HK-2 (cell line): ENCODE measurements around the gene WDR41.
"Not testable (repeated sequence)": the region's sequence is repeated elsewhere in the genome, so short reads cannot be mapped to it uniquely, and the experiment has no call there.

Experiments used
- DNase-seq: peaks from one replicate; pipeline ENCODE4 v3.0.0-alpha.2; 2018; ENCODE audit not compliant: unreplicated experiment

Gene WDR41

DNA sequence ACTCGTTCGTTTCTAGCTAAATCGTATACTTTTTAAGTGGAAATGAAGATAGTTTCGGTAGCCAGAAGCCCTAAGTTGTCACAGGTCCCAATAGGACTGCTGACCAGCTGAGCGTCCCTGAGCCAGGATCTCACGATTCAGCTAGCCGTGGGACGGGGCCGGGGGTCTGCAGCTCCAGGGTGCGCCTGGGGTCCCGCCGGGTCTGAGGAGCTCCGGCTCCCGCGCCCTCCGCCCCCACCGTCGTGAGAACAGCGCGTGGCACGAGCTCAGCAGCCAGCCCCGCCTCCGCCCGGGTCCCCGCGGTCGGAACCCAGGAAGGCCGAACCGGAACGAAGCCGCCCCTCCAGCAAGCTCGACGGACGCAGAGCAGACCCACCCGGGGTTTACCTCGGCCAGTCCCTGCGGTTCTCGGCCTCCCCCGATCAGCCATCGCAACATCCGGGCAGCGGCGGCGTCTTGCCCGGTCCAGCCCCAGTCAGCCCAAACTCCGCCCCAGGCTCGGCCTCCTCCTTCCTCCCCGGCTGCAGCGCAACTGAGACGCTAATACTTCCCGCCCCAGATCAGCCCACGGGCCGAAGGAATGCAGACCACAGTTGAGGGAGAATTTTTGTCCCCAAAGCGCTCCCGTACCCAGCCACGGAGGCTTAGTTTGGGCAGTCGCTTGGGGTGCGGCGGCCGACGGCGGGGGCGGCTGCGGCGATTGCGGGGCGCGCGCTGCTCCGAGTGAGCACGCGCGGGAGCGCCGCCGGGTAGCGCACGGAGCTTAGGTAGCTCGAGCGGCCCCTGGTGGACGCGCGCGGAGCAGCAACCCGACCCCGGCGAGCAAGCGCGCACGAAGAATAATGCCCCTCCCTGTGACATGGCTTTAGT is at the start of gene WDR41:
Gene WDR41 (minus strand): TSS at position 534 of the 870 bp plus-strand sequence. CDS start 96 bp downstream, at position 438.
- peak; percentile 87 for DNase-seq

GRCh38 chr5:77531297-77531696 is 39.2 kb upstream of the WDR41 start:
- DNase-seq = no peak

DNA sequence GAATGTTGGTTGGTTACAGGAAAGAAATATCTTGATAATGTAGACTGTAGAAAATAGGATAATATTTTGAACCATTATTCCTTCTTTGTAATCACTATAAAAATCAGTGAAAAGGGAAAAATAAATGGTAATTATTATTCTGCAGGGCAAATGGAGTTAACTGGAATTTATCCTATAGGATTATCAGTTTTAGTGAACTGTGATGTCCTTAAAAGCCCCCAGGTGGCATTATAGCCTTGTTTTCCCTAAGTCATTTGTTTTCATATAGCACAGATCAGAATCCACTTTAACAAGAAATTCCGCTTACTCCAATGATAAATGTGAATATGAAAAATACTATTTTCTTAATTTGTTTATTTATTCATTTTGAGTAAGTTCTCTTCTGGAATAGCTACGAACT is 26.2 kb upstream of the WDR41 start:
- DNase-seq = no peak

- no peak for DNase-seq
These were observed 22.3 kb upstream of the WDR41 start for GRCh38 chr5:77514457-77514856.

DNA sequence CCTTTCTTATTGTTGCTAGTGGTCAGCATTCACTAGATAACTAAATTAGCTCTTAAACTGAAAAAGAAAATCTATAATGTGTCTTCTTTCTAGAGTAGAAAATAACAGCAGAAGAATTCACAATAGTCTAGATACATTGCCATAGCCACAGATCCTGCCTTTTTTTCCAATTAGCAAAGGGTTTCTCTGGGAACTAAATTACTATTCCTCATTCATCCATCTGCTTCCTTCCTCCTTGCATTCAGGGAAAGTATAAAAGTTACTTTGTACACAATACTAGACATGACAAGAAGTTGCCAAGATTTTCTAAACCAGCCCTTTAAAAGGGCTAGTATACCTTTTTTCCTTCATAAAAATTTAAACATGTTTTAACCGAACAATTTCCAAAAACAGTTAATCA is 21.2 kb upstream of the WDR41 start:
- DNase-seq = no peak

- DNase-seq = not testable (repeated sequence)
These were observed 9.0 kb upstream of the WDR41 start for GRCh38 chr5:77501132-77501531.

DNA sequence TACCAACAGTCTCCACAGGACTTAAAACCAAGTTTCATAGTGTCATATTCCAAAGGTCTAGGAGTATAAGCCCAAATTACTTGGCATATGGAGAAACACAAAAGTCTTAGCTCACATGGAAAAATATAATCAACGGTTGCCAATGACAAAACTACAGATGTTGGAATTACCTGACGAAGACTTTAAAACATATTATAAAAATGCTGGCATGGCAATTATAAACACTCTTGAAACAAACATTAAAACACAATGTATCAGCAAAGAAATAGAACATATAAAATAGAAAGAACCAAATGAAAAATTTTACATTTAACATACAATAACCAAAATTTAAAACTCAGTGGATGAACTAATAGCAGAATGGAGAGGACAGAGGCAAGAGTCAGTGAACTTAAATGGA is 7.9 kb upstream of the WDR41 start:
- DNase-seq = no peak

DNA sequence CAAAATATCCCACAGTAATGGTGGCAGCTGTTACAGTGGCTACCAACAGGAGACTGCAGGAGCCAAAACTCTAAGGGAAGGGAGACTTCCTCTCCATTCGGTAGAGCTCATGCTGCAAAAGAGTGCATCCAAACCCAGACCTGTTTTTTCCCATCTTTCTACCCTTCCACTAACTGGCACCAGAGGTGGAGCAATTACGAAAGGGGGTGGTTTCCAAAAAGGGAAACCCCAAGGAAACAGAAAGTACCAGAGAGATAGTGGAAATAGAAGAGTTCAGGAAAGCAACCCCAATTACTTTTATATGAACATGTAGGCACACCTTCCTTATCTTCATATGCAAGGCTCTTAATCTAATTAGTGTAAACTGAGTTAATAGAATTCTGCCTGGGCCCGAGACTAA is 7.3 kb upstream of the WDR41 start:
- no peak for DNase-seq

- no peak for DNase-seq
These were observed 6.8 kb upstream of the WDR41 start for GRCh38 chr5:77498952-77499351.

DNA sequence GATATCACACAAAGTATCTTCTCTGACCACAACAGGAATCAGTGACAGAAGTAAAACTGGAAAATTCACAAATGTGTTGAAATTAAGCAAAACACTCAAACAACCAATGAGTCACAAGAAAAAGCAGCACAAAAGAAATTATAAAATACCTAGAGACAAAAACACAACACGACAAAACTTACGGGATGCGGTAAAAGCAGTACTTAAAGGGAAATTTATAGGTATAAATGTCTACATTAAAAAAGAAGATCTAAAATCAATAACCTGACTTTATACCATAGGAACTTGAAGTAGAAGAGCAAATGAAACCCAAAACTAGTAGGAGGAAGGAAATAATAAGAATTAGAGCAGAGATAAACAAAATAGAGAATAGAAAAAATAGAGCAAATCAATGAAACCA is 2.8 kb upstream of the WDR41 start:
- DNase-seq = no peak

- DNase-seq = no peak
These were observed 511 bp upstream of the WDR41 start for GRCh38 chr5:77492653-77493000.

GRCh38 chr5:77490741-77491344 is 1.3 kb downstream of the WDR41 start:
- peak; percentile 7 for DNase-seq

DNA sequence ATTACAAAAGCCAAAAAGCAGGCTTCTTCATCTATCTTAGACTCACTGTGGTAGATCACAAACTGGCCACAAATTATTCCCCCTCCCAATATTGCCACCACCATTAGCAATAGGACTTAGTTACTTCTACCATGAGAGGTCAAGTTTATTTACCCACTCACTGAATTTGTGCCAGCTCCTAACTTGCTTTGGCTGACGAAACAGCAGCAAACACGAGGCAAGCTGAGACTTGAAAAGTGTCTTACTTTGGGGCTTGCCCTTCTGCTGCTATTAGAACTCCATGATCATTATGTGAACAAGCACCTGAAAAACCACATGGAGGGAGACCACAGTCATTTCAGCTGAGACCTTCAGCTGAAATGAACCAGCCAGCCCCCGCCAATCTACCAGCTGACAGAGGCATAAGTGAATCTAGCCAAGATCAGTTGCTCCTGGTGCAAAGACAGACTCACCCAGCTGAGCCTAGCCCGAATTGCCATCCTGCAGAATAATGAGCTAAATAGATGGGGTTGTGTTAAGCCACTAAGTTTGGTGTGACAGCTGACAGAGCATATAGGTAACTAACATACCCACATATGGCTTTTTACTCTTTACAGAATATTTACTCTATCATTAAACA is 5.7 kb downstream of the WDR41 start:
- DNase-seq = no peak

DNA sequence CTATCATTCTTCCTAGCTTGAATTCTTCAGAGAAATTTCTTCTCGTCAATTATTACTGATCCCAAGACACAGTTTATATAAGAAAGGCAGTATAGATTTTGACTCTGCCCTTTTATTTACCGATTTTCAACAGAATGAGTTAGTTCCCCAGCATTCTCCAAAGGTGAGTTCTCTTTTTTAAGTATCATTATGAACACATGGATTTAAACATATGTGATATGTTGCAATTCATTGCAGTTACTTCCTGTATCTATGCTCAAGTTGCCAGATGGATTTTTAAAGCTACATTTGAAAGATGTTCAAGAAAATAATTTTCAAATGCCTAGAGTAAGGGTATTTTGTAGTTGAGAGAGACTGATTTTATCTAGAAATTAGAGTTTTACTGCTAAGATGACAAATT is 8.4 kb downstream of the WDR41 start:
- no peak for DNase-seq

DNA sequence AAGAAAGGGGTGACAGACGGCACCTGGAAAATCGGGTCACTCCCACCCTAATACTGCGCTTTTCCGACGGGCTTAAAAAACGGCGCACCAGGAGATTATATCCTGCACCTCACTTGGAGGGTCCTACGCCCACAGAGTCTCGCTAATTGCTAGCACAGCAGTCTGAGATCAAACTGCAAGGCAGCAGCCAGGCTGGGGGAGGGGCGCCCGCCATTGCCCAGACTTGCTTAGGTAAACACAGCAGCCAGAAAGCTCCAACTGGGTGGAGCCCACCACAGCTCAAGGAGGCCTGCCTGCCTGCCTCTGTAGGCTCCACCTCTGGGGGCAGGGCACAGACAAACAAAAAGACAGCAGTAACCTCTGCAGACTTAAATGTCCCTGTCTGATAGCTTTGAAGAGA is 17.1 kb downstream of the WDR41 start:
- not testable (repeated sequence) for DNase-seq

- DNase-seq = not testable (repeated sequence)
These were observed 23.2 kb downstream of the WDR41 start for GRCh38 chr5:77468875-77469274.

DNA sequence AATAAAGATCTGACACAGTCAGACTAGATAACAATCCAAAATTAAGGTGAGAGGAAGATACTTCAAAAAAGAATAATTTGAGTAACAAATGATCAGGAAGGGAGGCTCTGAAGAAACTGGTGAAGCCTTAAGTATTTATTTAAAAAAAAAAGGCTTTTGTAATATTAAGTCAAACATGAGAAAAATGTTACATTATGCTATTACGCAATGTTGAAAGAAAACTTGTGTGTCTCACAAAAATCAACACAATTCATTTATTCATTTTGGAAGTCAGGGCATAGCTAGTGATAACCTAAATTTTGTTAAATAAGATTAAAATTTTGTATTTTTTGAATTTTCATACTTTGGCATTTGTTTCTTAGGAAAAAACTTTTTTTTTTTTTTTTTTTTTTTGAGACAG is 28.2 kb downstream of the WDR41 start:
- no peak for DNase-seq

GRCh38 chr5:77461287-77461686 is 30.8 kb downstream of the WDR41 start:
- DNase-seq = no peak

DNA sequence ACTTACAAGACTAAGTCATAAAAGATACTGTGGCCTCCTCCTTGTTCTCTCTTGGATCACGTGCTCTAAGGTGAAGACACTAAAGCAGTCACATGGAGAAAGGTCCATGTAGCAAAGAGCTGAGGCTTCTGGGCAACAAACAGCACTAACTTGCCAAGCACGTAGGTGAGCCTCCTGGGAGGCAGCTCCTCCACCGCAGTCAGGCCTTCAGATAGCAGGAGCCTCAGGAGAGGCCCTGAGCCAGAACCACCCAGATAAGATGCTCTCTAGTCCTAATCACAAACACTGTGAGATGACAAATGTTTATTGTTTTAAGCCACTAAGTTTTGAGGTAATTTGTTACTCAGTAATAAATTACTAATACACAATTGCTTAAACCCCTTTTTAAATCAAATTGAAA is 38.0 kb downstream of the WDR41 start:
- DNase-seq = no peak

DNA sequence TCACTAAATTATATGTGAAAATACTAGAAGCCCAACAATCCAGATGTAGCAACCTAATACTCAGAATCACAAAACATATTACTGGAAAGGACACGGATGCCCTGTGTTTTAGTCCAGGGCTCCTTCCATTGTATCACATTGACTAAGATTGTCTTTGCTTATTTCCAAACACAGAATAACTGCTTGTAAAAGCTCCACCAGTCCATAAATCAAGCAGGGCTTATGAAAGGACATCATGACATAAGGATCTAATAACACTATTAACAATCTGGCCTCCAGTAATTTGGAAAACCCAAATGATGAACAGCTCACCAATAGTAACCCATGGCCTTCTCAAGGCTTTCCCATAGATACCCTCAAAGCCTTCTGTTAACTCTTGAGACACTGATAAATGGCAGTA is 39.8 kb downstream of the WDR41 start:
- no peak for DNase-seq

DNA sequence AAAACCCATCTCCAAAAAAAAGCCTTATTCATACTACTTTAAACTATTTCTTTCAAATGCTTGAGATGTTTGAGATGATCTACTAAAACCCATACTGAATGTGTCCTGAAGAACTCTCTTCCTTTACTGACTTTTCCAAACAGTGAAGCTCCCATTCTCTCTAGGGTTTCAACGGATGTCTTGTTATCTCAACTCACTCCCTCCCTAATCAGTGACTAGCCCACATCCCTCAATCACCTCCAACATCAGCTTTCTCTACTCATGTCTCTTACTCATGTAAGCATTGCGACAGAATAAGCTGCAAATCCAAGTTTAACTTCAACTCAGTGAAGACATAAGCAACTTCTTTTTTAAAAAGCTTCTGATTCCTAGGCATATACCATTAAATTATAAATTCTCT is 42.1 kb downstream of the WDR41 start:
- no peak for DNase-seq

DNA sequence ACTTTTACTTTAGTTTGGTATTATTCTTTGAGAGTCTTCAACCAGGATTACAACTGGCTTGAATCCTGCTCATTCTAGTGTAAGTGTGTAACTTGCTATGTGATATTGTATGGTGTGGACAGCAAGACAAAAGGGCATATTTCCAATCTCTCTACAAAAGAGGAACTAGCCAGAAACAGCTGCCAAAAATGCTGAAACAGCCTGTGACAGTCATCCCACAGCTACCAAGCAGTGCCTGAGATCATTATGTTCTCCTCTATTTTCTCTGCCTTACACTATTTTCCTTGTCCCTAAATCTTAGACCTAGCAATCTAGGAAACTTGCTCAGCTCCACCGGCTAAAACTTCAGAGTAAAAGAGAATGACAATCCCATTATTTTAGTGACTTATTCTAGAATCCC is 42.8 kb downstream of the WDR41 start:
- DNase-seq = no peak

GRCh38 chr5:77448831-77449230 is 43.3 kb downstream of the WDR41 start:
- DNase-seq = no peak
